Measurements from ENCODE around the gene C1GALT1C1. TPM values are rescaled to one million over a fixed set of nuclear protein-coding genes. Genes with fewer than 3 reads are reported as not detected.

C1GALT1C1 gene
- total and polyA plus RNA-seq, 2 experiments from 2014 or later: 16.3 to 18.8 TPM

- no peak for TF ChIP-seq REST (IDR thresholded peaks at IDR 0.05; ENCODE audit: unreplicated experiment)
- TF ChIP-seq POLR2AphosphoS5 (IDR thresholded peaks at IDR 0.05; ENCODE audit: low read depth): no peak
- TF ChIP-seq CTCF (conservative IDR thresholded peaks at IDR 0.05; ENCODE audit: low read depth in 2 of 2): no peak
- no peak for TF ChIP-seq EZH2phosphoT487 (IDR thresholded peaks at IDR 0.05; ENCODE audit: unreplicated experiment)
- no peak for TF ChIP-seq ETS1 (IDR thresholded peaks at IDR 0.05)
Observed at GRCh38 chrX:120625371-120625770, 4.5 kb downstream of the C1GALT1C1 start (continued).

- H3K9me2 ChIP-seq (ENCODE audit: insufficient read depth): no peaks in the 10 kb centered on the region
- H4K20me1 ChIP-seq (replicated peaks; ENCODE audit: insufficient read depth): no peaks in the 10 kb centered on the region
- no peaks in the 10 kb centered on the region for H3K4me1 ChIP-seq (ENCODE audit: insufficient read depth)
- no peaks in the 10 kb centered on the region for H3K9me3 Mint-ChIP-seq
- H3K4me1 Mint-ChIP-seq: no peaks in the 10 kb centered on the region
- no peaks in the 10 kb centered on the region for H3K36me3 ChIP-seq (ENCODE audit: insufficient read depth)
- DNase-seq (ENCODE audit: low spot score) (no peak), ATAC-seq (no peak)
- no peaks in the 10 kb centered on the region for H3K27me3 Mint-ChIP-seq (ENCODE audit: insufficient read depth, low read depth, poor library complexity)
- no peaks in the 10 kb centered on the region for H3K27me3 ChIP-seq (ENCODE audit: insufficient read depth)
- no peak overlapping the region for H3K4me2 ChIP-seq
- no peak overlapping the region for H2AFZ ChIP-seq
- no peaks in the 10 kb centered on the region for H3F3A ChIP-seq (replicated peaks; ENCODE audit: low read depth)
- H3K36me3 Mint-ChIP-seq (ENCODE audit: low read depth): peaks cover 4% of the 10 kb centered on the region; the same call in 1 of the 3 replicates
- no peak overlapping the region for H3K27ac Mint-ChIP-seq
- H3K27ac ChIP-seq (ENCODE audit: low read depth): no peak overlapping the region
- H3K4me3 Mint-ChIP-seq: no peak overlapping the region
- no peaks in the 10 kb centered on the region for H3K79me2 ChIP-seq (replicated peaks; ENCODE audit: insufficient read depth)
- no peak overlapping the region for H3K4me3 ChIP-seq
- TF ChIP-seq POLR2AphosphoS5 (IDR thresholded peaks at IDR 0.05; ENCODE audit: low read depth) (no peak), CREB1 (CRISPR knock-in tag; IDR thresholded peaks at IDR 0.05; ENCODE audit: low read depth) (no peak), ZNF114 (CRISPR knock-in tag; IDR thresholded peaks at IDR 0.05) (no peak), ZNF462 (CRISPR knock-in tag; IDR thresholded peaks at IDR 0.05) (no peak), ZNF331 (CRISPR knock-in tag; IDR thresholded peaks at IDR 0.05; ENCODE audit: low read depth) (no peak), EZH2phosphoT487 (IDR thresholded peaks at IDR 0.05; ENCODE audit: unreplicated experiment) (no peak), JUNB (IDR thresholded peaks at IDR 0.05; ENCODE audit: unreplicated experiment) (no peak), EZH2 (IDR thresholded peaks at IDR 0.05; ENCODE audit: low read depth, unreplicated experiment) (no peak)
Observed at GRCh38 chrX:120617996-120618630, 11.7 kb downstream of the C1GALT1C1 start.

Data from GM23338 (cell line).